GM23338 (cell line): ENCODE data around the gene ATAD2B. TPM values are rescaled to one million over a fixed set of nuclear protein-coding genes. Genes with fewer than 3 reads are reported as not detected.

Source experiments
- ATAC-seq: fragments of 200-7000 bp; cut with Tn5 transposase; 3 replicates; pipeline ENCODE4 v1.9.1; 2020
- DNase-seq: peaks from one replicate; pipeline ENCODE4 v3.0.0-alpha.2; 2015; ENCODE audit warnings: low spot score
- H2AFZ ChIP-seq: fragments of 200-600 bp; sonication (generic); 2 replicates; pipeline ENCODE4 v1.8.0; 2016; ENCODE audit warnings: antibody characterized with exemption, mild to moderate bottlenecking, moderate library complexity
- H3F3A ChIP-seq: fragments of 200-600 bp; sonication (generic); replicated peaks from 2 replicates; pipeline ENCODE4 v1.8.0; 2017; ENCODE audit warnings: antibody characterized with exemption, mixed run types, low read depth
- H3K27ac ChIP-seq: fragments of 200-600 bp; sonication (generic); 2 replicates; pipeline ENCODE4 v1.6.1; 2016; ENCODE audit warnings: low read depth
- H3K27me3 ChIP-seq: fragments of 200-600 bp; sonication (generic); 2 replicates; pipeline ENCODE4 v1.8.0; 2016; ENCODE audit warnings: mild to moderate bottlenecking, mixed run types, moderate library complexity; ENCODE audit not compliant: insufficient read depth
- H3K36me3 ChIP-seq: fragments of 200-600 bp; sonication (generic); 2 replicates; pipeline ENCODE4 v1.8.0; 2016; ENCODE audit warnings: mild to moderate bottlenecking; ENCODE audit not compliant: insufficient read depth
- H3K4me1 ChIP-seq: fragments of 200-600 bp; sonication (generic); 2 replicates; pipeline ENCODE4 v1.8.0; 2016; ENCODE audit warnings: mild to moderate bottlenecking, moderate library complexity; ENCODE audit not compliant: insufficient read depth
- H3K4me2 ChIP-seq: fragments of 200-600 bp; sonication (generic); 2 replicates; pipeline ENCODE4 v1.7.1; 2017; ENCODE audit warnings: mixed run types
- H3K4me3 ChIP-seq: fragments of 200-600 bp; sonication (generic); 2 replicates; pipeline ENCODE4 v1.6.1; 2016; ENCODE audit warnings: mixed run types
- H3K79me2 ChIP-seq: fragments of 200-600 bp; sonication (generic); replicated peaks from 2 replicates; pipeline ENCODE4 v1.8.0; 2017; ENCODE audit warnings: mild to moderate bottlenecking; ENCODE audit not compliant: insufficient read depth
- H3K9me2 ChIP-seq: fragments of 200-600 bp; sonication (generic); 2 replicates; pipeline ENCODE4 v1.8.0; 2017; ENCODE audit not compliant: insufficient read depth
- H4K20me1 ChIP-seq: fragments of 200-600 bp; sonication (generic); replicated peaks from 2 replicates; pipeline ENCODE4 v1.8.0; 2017; ENCODE audit warnings: mild to moderate bottlenecking; ENCODE audit not compliant: insufficient read depth
- H3K27ac Mint-ChIP-seq: 2 replicates; pipeline ENCODE4 v1.8.0; 2020; ENCODE audit warnings: inconsistent platforms, mild to moderate bottlenecking, moderate library complexity, mixed read lengths
- H3K27me3 Mint-ChIP-seq: 3 replicates; pipeline ENCODE4 v1.8.0; 2022; ENCODE audit warnings: low read depth, mild to moderate bottlenecking, moderate library complexity, mixed read lengths, inconsistent platforms; ENCODE audit not compliant: insufficient read depth, poor library complexity
- H3K36me3 Mint-ChIP-seq: 3 replicates; pipeline ENCODE4 v1.8.0; 2021; ENCODE audit warnings: low read depth, mild to moderate bottlenecking, inconsistent platforms, moderate library complexity, mixed read lengths
- H3K4me1 Mint-ChIP-seq: 3 replicates; pipeline ENCODE4 v1.8.0; 2020; ENCODE audit warnings: mild to moderate bottlenecking, inconsistent platforms, mixed read lengths
- H3K4me3 Mint-ChIP-seq: 3 replicates; pipeline ENCODE4 v1.8.0; 2021; ENCODE audit warnings: moderate library complexity, mild to moderate bottlenecking, inconsistent platforms, mixed read lengths
- H3K9me3 Mint-ChIP-seq: 3 replicates; pipeline ENCODE4 v1.8.0; 2020; ENCODE audit warnings: moderate library complexity, mild to moderate bottlenecking, inconsistent platforms, mixed read lengths
- STAT1 ChIP-seq: IDR thresholded peaks from one replicate; pipeline ENCODE4 v1.6.1; 2016; ENCODE audit warnings: antibody characterized with exemption; ENCODE audit not compliant: unreplicated experiment
- ZNF114 ChIP-seq: fragments of 250-450 bp; sonication (Bioruptor Pico); IDR thresholded peaks from 2 replicates; pipeline ENCODE4 v1.5.0; 2020; ENCODE audit warnings: mild to moderate bottlenecking, moderate library complexity
- polyA plus RNA-seq: library from polyadenylated mRNA; unstranded; fragments of >200 nt; fragmentation: Nextera tagmentation; extraction: Ambion mirVana; gene quantifications from 2 replicates; pipeline ENCODE4 v1.2.1, GENCODE V29; 2016
- total RNA-seq: library from RNA; depleted of rRNA; stranded (reverse); fragments of >200 nt; shearing (Covaris generic); gene quantifications from 2 replicates; pipeline ENCODE4 v1.2.3, GENCODE V29; 2014
- TF ChIP-seq, protein P1 (sequence below): IDR thresholded peaks from one replicate; pipeline ENCODE4 v1.6.1; 2018; ENCODE audit warnings: antibody characterized with exemption; ENCODE audit not compliant: unreplicated experiment
- TF ChIP-seq, protein P2 (sequence below): IDR thresholded peaks from 2 replicates; pipeline ENCODE4 v1.6.1; 2016; ENCODE audit warnings: antibody characterized with exemption
- TF ChIP-seq, protein P3 (sequence below): fragments of 250-450 bp; sonication (Bioruptor Pico); IDR thresholded peaks from 2 replicates; pipeline ENCODE4 v1.5.0; 2020; ENCODE audit warnings: mild to moderate bottlenecking, moderate library complexity

ATAD2B gene
- total and polyA plus RNA-seq, 2 experiments from 2014 or later: 12.4 to 19.3 TPM

DNA sequence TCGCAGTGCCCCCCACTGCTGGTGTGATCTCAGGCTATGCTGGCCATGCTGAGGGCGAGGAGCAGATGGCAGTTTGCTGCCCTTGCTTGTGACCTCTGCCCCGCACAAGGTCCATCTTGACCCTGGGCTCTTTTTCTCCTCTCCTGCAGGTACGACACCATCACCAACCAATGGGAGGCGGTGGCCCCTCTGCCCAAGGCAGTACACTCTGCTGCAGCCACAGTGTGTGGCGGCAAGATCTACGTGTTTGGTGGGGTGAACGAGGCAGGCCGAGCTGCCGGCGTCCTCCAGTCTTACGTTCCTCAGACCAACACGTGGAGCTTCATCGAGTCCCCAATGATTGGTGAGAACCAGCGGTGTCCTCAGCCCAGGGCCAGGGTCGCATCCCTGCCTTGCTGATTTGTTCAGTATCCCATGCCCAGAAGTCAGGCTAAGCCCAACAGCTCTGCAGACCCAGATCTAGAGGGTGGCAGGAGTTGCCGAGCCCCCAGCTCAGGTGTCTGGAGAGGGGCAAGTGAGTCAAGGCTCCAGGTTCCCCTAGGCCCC, 223.8 kb downstream of the ATAD2B start:
- H3K4me2 ChIP-seq: no peak overlapping the region
- no peaks in the 10 kb centered on the region for H3K36me3 ChIP-seq
- Mint-ChIP-seq H3K4me1 (peaks cover 15% of the 10 kb centered on the region), H3K36me3 (peaks cover 23% of the 10 kb centered on the region), H3K9me3 (peaks cover 3% of the 10 kb centered on the region; the same call in 1 of the 3 replicates), H3K27ac (no peak overlapping the region), H3K4me3 (no peak overlapping the region), H3K27me3 (peaks cover 12% of the 10 kb centered on the region)
- TF ChIP-seq ZNF114 (CRISPR knock-in tag): no peak
- TF ChIP-seq, protein P1, sequence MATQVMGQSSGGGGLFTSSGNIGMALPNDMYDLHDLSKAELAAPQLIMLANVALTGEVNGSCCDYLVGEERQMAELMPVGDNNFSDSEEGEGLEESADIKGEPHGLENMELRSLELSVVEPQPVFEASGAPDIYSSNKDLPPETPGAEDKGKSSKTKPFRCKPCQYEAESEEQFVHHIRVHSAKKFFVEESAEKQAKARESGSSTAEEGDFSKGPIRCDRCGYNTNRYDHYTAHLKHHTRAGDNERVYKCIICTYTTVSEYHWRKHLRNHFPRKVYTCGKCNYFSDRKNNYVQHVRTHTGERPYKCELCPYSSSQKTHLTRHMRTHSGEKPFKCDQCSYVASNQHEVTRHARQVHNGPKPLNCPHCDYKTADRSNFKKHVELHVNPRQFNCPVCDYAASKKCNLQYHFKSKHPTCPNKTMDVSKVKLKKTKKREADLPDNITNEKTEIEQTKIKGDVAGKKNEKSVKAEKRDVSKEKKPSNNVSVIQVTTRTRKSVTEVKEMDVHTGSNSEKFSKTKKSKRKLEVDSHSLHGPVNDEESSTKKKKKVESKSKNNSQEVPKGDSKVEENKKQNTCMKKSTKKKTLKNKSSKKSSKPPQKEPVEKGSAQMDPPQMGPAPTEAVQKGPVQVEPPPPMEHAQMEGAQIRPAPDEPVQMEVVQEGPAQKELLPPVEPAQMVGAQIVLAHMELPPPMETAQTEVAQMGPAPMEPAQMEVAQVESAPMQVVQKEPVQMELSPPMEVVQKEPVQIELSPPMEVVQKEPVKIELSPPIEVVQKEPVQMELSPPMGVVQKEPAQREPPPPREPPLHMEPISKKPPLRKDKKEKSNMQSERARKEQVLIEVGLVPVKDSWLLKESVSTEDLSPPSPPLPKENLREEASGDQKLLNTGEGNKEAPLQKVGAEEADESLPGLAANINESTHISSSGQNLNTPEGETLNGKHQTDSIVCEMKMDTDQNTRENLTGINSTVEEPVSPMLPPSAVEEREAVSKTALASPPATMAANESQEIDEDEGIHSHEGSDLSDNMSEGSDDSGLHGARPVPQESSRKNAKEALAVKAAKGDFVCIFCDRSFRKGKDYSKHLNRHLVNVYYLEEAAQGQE: no peak
- TF ChIP-seq STAT1: no peak
- TF ChIP-seq, protein P2, sequence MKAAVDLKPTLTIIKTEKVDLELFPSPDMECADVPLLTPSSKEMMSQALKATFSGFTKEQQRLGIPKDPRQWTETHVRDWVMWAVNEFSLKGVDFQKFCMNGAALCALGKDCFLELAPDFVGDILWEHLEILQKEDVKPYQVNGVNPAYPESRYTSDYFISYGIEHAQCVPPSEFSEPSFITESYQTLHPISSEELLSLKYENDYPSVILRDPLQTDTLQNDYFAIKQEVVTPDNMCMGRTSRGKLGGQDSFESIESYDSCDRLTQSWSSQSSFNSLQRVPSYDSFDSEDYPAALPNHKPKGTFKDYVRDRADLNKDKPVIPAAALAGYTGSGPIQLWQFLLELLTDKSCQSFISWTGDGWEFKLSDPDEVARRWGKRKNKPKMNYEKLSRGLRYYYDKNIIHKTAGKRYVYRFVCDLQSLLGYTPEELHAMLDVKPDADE: no peak
- TF ChIP-seq, protein P3, sequence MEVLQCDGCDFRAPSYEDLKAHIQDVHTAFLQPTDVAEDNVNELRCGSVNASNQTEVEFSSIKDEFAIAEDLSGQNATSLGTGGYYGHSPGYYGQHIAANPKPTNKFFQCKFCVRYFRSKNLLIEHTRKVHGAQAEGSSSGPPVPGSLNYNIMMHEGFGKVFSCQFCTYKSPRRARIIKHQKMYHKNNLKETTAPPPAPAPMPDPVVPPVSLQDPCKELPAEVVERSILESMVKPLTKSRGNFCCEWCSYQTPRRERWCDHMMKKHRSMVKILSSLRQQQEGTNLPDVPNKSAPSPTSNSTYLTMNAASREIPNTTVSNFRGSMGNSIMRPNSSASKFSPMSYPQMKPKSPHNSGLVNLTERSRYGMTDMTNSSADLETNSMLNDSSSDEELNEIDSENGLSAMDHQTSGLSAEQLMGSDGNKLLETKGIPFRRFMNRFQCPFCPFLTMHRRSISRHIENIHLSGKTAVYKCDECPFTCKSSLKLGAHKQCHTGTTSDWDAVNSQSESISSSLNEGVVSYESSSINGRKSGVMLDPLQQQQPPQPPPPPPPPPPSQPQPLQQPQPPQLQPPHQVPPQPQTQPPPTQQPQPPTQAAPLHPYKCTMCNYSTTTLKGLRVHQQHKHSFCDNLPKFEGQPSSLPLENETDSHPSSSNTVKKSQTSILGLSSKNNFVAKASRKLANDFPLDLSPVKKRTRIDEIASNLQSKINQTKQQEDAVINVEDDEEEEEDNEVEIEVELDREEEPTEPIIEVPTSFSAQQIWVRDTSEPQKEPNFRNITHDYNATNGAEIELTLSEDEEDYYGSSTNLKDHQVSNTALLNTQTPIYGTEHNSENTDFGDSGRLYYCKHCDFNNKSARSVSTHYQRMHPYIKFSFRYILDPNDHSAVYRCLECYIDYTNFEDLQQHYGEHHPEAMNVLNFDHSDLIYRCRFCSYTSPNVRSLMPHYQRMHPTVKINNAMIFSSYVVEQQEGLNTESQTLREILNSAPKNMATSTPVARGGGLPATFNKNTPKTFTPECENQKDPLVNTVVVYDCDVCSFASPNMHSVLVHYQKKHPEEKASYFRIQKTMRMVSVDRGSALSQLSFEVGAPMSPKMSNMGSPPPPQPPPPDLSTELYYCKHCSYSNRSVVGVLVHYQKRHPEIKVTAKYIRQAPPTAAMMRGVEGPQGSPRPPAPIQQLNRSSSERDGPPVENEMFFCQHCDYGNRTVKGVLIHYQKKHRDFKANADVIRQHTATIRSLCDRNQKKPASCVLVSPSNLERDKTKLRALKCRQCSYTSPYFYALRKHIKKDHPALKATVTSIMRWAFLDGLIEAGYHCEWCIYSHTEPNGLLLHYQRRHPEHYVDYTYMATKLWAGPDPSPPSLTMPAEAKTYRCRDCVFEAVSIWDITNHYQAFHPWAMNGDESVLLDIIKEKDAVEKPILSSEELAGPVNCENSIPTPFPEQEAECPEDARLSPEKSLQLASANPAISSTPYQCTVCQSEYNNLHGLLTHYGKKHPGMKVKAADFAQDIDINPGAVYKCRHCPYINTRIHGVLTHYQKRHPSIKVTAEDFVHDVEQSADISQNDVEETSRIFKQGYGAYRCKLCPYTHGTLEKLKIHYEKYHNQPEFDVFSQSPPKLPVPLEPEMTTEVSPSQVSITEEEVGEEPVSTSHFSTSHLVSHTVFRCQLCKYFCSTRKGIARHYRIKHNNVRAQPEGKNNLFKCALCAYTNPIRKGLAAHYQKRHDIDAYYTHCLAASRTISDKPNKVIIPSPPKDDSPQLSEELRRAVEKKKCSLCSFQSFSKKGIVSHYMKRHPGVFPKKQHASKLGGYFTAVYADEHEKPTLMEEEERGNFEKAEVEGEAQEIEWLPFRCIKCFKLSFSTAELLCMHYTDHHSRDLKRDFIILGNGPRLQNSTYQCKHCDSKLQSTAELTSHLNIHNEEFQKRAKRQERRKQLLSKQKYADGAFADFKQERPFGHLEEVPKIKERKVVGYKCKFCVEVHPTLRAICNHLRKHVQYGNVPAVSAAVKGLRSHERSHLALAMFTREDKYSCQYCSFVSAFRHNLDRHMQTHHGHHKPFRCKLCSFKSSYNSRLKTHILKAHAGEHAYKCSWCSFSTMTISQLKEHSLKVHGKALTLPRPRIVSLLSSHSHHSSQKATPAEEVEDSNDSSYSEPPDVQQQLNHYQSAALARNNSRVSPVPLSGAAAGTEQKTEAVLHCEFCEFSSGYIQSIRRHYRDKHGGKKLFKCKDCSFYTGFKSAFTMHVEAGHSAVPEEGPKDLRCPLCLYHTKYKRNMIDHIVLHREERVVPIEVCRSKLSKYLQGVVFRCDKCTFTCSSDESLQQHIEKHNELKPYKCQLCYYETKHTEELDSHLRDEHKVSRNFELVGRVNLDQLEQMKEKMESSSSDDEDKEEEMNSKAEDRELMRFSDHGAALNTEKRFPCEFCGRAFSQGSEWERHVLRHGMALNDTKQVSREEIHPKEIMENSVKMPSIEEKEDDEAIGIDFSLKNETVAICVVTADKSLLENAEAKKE: no peak
- H3F3A ChIP-seq: no peaks in the 10 kb centered on the region
- H3K79me2 ChIP-seq: no peaks in the 10 kb centered on the region
- H4K20me1 ChIP-seq: no peaks in the 10 kb centered on the region
- ATAC-seq (no peak), DNase-seq (no peak)
- no peak overlapping the region for H3K27ac ChIP-seq
- no peaks in the 10 kb centered on the region for H3K27me3 ChIP-seq
- H3K4me3 ChIP-seq: no peak overlapping the region
- H2AFZ ChIP-seq: no peak overlapping the region
- H3K4me1 ChIP-seq: no peaks in the 10 kb centered on the region
- H3K9me2 ChIP-seq: peaks cover 3% of the 10 kb centered on the region; the same call in 1 of the 2 replicates
